Mammary epithelial cell (primary cell): ENCODE measurements around the gene SAYSD1.

Source experiments
- EZH2 ChIP-seq: IDR thresholded peaks from 2 replicates; pipeline ENCODE4 v1.6.1; 2012; ENCODE audit warnings: low read length, inconsistent platforms, borderline replicate concordance
- TF ChIP-seq, protein P1 (sequence below), 2 donors: IDR thresholded peaks in 1 of 2; conservative IDR thresholded peaks in 1 of 2; 2 replicates each; pipeline ENCODE4 v1.5.1; 2011 to 2012; ENCODE audit warnings: inconsistent platforms in 2 of 2, low read length in 2 of 2, mild to moderate bottlenecking in 2 of 2, control low read depth in 1 of 2, low read depth in 1 of 2; ENCODE audit not compliant: insufficient read depth in 1 of 2; ENCODE audit errors: extremely low read depth in 1 of 2

DNA sequence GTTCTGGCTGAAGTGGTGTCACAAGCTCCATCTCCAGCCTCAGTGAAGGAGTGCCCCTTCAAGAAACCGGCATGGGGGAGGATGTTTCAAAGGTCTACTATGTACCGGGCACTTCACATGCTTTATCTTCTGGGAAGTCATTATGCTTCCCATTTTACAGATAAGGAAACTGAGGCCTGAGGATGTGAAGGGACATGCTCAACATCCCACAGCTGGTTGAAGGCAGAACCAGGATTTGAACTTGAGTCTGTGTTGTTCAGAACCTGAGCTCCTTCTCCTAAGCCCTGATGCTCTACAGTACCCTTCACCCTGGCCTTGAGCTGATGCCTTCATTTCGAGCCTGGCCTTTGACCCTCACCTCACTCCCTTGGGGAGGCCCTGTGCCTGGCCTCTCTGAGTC lies 53.4 kb downstream of the SAYSD1 start:
- TF ChIP-seq, protein P1, sequence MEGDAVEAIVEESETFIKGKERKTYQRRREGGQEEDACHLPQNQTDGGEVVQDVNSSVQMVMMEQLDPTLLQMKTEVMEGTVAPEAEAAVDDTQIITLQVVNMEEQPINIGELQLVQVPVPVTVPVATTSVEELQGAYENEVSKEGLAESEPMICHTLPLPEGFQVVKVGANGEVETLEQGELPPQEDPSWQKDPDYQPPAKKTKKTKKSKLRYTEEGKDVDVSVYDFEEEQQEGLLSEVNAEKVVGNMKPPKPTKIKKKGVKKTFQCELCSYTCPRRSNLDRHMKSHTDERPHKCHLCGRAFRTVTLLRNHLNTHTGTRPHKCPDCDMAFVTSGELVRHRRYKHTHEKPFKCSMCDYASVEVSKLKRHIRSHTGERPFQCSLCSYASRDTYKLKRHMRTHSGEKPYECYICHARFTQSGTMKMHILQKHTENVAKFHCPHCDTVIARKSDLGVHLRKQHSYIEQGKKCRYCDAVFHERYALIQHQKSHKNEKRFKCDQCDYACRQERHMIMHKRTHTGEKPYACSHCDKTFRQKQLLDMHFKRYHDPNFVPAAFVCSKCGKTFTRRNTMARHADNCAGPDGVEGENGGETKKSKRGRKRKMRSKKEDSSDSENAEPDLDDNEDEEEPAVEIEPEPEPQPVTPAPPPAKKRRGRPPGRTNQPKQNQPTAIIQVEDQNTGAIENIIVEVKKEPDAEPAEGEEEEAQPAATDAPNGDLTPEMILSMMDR (conservative IDR thresholded peaks at IDR 0.05 in 1 of 2, IDR thresholded peaks at IDR 0.05 in 1 of 2; ENCODE audit: extremely low read depth in 1 of 2, insufficient read depth in 1 of 2, low read depth in 1 of 2, low read length in 2 of 2) = no peak
- TF ChIP-seq EZH2 = no peak
